ENCODE measurements around the gene PAPPA2.

DNA sequence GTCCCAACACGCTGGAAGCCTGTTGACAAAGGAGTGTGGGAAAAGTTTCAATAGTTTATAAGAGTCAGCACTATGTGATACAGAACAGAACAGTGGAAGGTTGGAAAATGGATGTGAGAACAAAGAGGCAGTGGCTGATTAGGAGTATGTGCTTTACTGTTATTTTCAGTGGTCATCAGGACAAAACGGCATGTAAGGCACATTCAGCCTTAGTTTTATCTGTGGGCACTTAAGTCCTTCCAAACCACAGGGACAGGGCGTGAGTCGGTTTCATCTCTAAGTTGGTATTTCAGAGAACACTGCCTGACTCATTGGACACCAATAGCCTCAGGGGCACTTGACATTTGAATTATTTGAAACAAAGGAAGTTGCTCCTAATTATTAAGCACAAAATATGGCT lies 394.7 kb downstream of the PAPPA2 start:
- TF ChIP-seq, protein P1, sequence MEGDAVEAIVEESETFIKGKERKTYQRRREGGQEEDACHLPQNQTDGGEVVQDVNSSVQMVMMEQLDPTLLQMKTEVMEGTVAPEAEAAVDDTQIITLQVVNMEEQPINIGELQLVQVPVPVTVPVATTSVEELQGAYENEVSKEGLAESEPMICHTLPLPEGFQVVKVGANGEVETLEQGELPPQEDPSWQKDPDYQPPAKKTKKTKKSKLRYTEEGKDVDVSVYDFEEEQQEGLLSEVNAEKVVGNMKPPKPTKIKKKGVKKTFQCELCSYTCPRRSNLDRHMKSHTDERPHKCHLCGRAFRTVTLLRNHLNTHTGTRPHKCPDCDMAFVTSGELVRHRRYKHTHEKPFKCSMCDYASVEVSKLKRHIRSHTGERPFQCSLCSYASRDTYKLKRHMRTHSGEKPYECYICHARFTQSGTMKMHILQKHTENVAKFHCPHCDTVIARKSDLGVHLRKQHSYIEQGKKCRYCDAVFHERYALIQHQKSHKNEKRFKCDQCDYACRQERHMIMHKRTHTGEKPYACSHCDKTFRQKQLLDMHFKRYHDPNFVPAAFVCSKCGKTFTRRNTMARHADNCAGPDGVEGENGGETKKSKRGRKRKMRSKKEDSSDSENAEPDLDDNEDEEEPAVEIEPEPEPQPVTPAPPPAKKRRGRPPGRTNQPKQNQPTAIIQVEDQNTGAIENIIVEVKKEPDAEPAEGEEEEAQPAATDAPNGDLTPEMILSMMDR (IDR thresholded peaks at IDR 0.05; ENCODE audit: low read length), result no peak
- no peak for TF ChIP-seq EZH2 (IDR thresholded peaks at IDR 0.05; ENCODE audit: borderline replicate concordance, low read length)
